Prostate gland (tissue), 2 donors: ENCODE data around the gene CD80.

Experiments used
- CTCF ChIP-seq, 4 experiments: fragments of 200-600 bp in 2 of 4; fragments of 450-650 bp in 2 of 4; sonication (generic) in 2 of 4; IDR thresholded peaks; 1 replicate in 3 of 4; 2 replicates in 1 of 4; pipeline ENCODE4 v1.5.1; 2016 to 2019; ENCODE audit warnings: antibody characterized with exemption in 4 of 4, mild to moderate bottlenecking in 2 of 4, moderate library complexity in 2 of 4
- POLR2A ChIP-seq: fragments of 450-650 bp; IDR thresholded peaks from one replicate; pipeline ENCODE4 v1.6.1; 2016; ENCODE audit warnings: antibody characterized with exemption, mild to moderate bottlenecking
- POLR2AphosphoS5 ChIP-seq: sonication (generic); formaldehyde crosslinking; IDR thresholded peaks from one replicate; pipeline ENCODE4 v1.6.1; 2017; ENCODE audit warnings: antibody characterized with exemption

GRCh38 chr3:119542168-119542767 is 17.1 kb downstream of the CD80 start:
- no peak for TF ChIP-seq CTCF (IDR thresholded peaks at IDR 0.05)
- TF ChIP-seq POLR2A = no peak
- TF ChIP-seq POLR2AphosphoS5 = no peak
